Measurements from ENCODE around the gene SYPL2. TPM values are rescaled to one million over a fixed set of nuclear protein-coding genes. Genes with fewer than 3 reads are reported as not detected.
"Not testable (repeated sequence)": the region's sequence is repeated elsewhere in the genome, so short reads cannot be mapped to it uniquely, and the experiment has no call there.

Gene SYPL2
- total and polyA plus RNA-seq, 2 donors (not counting 1 experiment from before 2014, with no cell fraction given), result not detected

GRCh38 chr1:109443476-109443875 lies 22.9 kb upstream of the SYPL2 start:
- POLR2A ChIA-PET, result no interaction called here
- Histone ChIP-seq H3K27ac (ENCODE audit: low read length in 2 of 2) (no peak overlapping the region), H4K20me1 (ENCODE audit: control insufficient read depth, insufficient read depth, low read length, poor library complexity, severe bottlenecking) (no peaks in the 10 kb centered on the region), H3K27me3 (replicated peaks in 1 of 4; ENCODE audit: control extremely low read depth in 1 of 4, control insufficient read depth in 3 of 4, insufficient read depth in 4 of 4, low read length in 3 of 4) (peaks cover 0 to 26% (median 22%) of the 10 kb centered on the region in 4 experiments), H3K9ac (ENCODE audit: low read length) (no peak overlapping the region), H3K4me3 (ENCODE audit: control extremely low read depth in 1 of 5, extremely low read depth in 1 of 5, insufficient read depth in 1 of 5, low read depth in 2 of 5, low read length in 4 of 5) (no peak overlapping the region), H3K4me1 (ENCODE audit: control insufficient read depth in 2 of 2, insufficient read depth in 2 of 2, low read length in 2 of 2) (no peaks in the 10 kb centered on the region), H2AFZ (ENCODE audit: insufficient read depth, low read depth, low read length, poor library complexity, severe bottlenecking) (no peak overlapping the region), H3K36me3 (replicated peaks in 1 of 2; ENCODE audit: control extremely low read depth in 1 of 2, control insufficient read depth in 1 of 2, extremely low read depth in 1 of 2, insufficient read depth in 2 of 2, low read length in 1 of 2) (no peaks in the 10 kb centered on the region), H3K79me2 (ENCODE audit: control insufficient read depth, insufficient read depth, low read length) (no peaks in the 10 kb centered on the region), H3K9me3 (ENCODE audit: control extremely low read depth in 1 of 3, control insufficient read depth in 2 of 3, insufficient read depth in 1 of 3, low read length in 2 of 3) (no peaks in the 10 kb centered on the region), H3K4me2 (replicated peaks; ENCODE audit: low read depth, low read length, poor library complexity, severe bottlenecking) (no peak overlapping the region)
- Mint-ChIP-seq H3K27me3 (peaks cover 18% of the 10 kb centered on the region), H3K27ac (no peak overlapping the region), H3K4me1 (no peaks in the 10 kb centered on the region), H3K9me3 (ENCODE audit: insufficient read depth) (no peaks in the 10 kb centered on the region), H3K4me3 (no peak overlapping the region)
- intact Hi-C loops (cut with micrococcal nuclease), result no loop called here
- WGBS (ENCODE audit: insufficient coverage), result 86% methylated on average over 2 of the region's 2 CpGs
- ATAC-seq (ENCODE audit: low read depth), result no peak
- DNase-seq, result no peak
- TF ChIP-seq EZH2 (IDR thresholded peaks at IDR 0.05; ENCODE audit: borderline replicate concordance, insufficient read depth, low read depth, low read length, poor library complexity, severe bottlenecking) (no peak), CTCF (IDR thresholded peaks at IDR 0.05) (no peak)
- CTCF ChIA-PET, result no interaction called here

DNA sequence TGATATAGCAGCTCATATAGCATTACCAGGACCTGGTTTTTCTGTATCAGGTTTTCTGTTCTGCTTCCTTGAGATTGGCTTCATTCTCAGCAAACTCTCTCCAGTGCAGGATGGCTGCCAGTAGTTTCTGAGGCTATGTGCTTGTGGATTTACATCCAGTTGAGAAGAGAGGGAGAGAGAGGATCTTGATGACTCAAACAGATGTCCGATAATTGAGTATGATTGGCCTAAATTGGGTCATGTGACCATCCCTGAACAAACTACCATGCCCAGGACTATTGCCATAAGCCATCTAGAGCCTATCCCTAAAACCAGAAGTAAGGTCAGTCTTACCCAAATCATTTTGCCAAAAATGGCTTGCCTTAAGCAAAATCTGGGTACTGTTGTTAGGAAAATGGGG lies 22.0 kb upstream of the SYPL2 start:
- Mint-ChIP-seq H3K27me3 (peaks cover 22% of the 10 kb centered on the region), H3K27ac (no peak overlapping the region), H3K9me3 (ENCODE audit: insufficient read depth) (no peaks in the 10 kb centered on the region), H3K4me1 (no peaks in the 10 kb centered on the region), H3K4me3 (no peak overlapping the region)
- Histone ChIP-seq H3K4me1 (ENCODE audit: control insufficient read depth in 2 of 2, insufficient read depth in 2 of 2, low read length in 2 of 2) (no peaks in the 10 kb centered on the region), H3K4me2 (replicated peaks; ENCODE audit: low read depth, low read length, poor library complexity, severe bottlenecking) (no peak overlapping the region), H3K27me3 (replicated peaks in 1 of 4; ENCODE audit: control extremely low read depth in 1 of 4, control insufficient read depth in 3 of 4, insufficient read depth in 4 of 4, low read length in 3 of 4) (peaks cover 0 to 23% (median 22%) of the 10 kb centered on the region in 4 experiments), H2AFZ (ENCODE audit: insufficient read depth, low read depth, low read length, poor library complexity, severe bottlenecking) (no peak overlapping the region), H4K20me1 (ENCODE audit: control insufficient read depth, insufficient read depth, low read length, poor library complexity, severe bottlenecking) (no peaks in the 10 kb centered on the region), H3K36me3 (replicated peaks in 1 of 2; ENCODE audit: control extremely low read depth in 1 of 2, control insufficient read depth in 1 of 2, extremely low read depth in 1 of 2, insufficient read depth in 2 of 2, low read length in 1 of 2) (no peaks in the 10 kb centered on the region), H3K4me3 (ENCODE audit: control extremely low read depth in 1 of 5, extremely low read depth in 1 of 5, insufficient read depth in 1 of 5, low read depth in 2 of 5, low read length in 4 of 5) (no peak overlapping the region), H3K27ac (ENCODE audit: low read length in 2 of 2) (no peak overlapping the region), H3K9me3 (ENCODE audit: control extremely low read depth in 1 of 3, control insufficient read depth in 2 of 3, insufficient read depth in 1 of 3, low read length in 2 of 3) (no peaks in the 10 kb centered on the region), H3K9ac (ENCODE audit: low read length) (no peak overlapping the region), H3K79me2 (ENCODE audit: control insufficient read depth, insufficient read depth, low read length) (no peaks in the 10 kb centered on the region)
- ChIA-PET CTCF (no interaction called here), POLR2A (no interaction called here)
- no CpG with 5 or more reads among the region's 1 CpG for WGBS (ENCODE audit: insufficient coverage)
- TF ChIP-seq EZH2 (IDR thresholded peaks at IDR 0.05; ENCODE audit: borderline replicate concordance, insufficient read depth, low read depth, low read length, poor library complexity, severe bottlenecking), result no peak
- intact Hi-C loops (cut with micrococcal nuclease), result no loop called here
- no peak for ATAC-seq (ENCODE audit: low read depth)
- no peak for DNase-seq

- ATAC-seq (ENCODE audit: low read depth); H3K4me1 Mint-ChIP-seq; POLR2A ChIA-PET; H3K27ac ChIP-seq (ENCODE audit: low read length in 2 of 2); H3K36me3 ChIP-seq (replicated peaks in 1 of 2; ENCODE audit: control extremely low read depth in 1 of 2, control insufficient read depth in 1 of 2, extremely low read depth in 1 of 2, insufficient read depth in 2 of 2, low read length in 1 of 2); H3K27ac Mint-ChIP-seq; H3K4me3 Mint-ChIP-seq; H3K9ac ChIP-seq (ENCODE audit: low read length); H3K79me2 ChIP-seq (ENCODE audit: control insufficient read depth, insufficient read depth, low read length); H3K4me1 ChIP-seq (ENCODE audit: control insufficient read depth in 2 of 2, insufficient read depth in 2 of 2, low read length in 2 of 2); H3K9me3 ChIP-seq (ENCODE audit: control extremely low read depth in 1 of 3, control insufficient read depth in 2 of 3, insufficient read depth in 1 of 3, low read length in 2 of 3); H4K20me1 ChIP-seq (ENCODE audit: control insufficient read depth, insufficient read depth, low read length, poor library complexity, severe bottlenecking); H3K4me2 ChIP-seq (replicated peaks; ENCODE audit: low read depth, low read length, poor library complexity, severe bottlenecking); DNase-seq; intact Hi-C loops (cut with micrococcal nuclease); H3K4me3 ChIP-seq (ENCODE audit: control extremely low read depth in 1 of 5, extremely low read depth in 1 of 5, insufficient read depth in 1 of 5, low read depth in 2 of 5, low read length in 4 of 5); H3K9me3 Mint-ChIP-seq (ENCODE audit: insufficient read depth); H2AFZ ChIP-seq (ENCODE audit: insufficient read depth, low read depth, low read length, poor library complexity, severe bottlenecking): not testable (repeated sequence)
- CTCF ChIA-PET, result interaction anchor here (0.7 kb wide), 1 partner anchor 541 kb away, joined by 3 read pairs; no protein-coding TSS in a partner anchor
- H3K27me3 ChIP-seq (replicated peaks in 1 of 4; ENCODE audit: control extremely low read depth in 1 of 4, control insufficient read depth in 3 of 4, insufficient read depth in 4 of 4, low read length in 3 of 4), result peaks cover 0 to 32% (median 29%) of the 10 kb centered on the region in 4 experiments
- peaks cover 36% of the 10 kb centered on the region for H3K27me3 Mint-ChIP-seq
- 75% methylated on average over 7 of the region's 11 CpGs for WGBS (ENCODE audit: insufficient coverage)
Observed at GRCh38 chr1:109445949-109446695, 20.2 kb upstream of the SYPL2 start.

Measured in B cell (primary cell).